Measurements from ENCODE around the gene RASA3.

DNA sequence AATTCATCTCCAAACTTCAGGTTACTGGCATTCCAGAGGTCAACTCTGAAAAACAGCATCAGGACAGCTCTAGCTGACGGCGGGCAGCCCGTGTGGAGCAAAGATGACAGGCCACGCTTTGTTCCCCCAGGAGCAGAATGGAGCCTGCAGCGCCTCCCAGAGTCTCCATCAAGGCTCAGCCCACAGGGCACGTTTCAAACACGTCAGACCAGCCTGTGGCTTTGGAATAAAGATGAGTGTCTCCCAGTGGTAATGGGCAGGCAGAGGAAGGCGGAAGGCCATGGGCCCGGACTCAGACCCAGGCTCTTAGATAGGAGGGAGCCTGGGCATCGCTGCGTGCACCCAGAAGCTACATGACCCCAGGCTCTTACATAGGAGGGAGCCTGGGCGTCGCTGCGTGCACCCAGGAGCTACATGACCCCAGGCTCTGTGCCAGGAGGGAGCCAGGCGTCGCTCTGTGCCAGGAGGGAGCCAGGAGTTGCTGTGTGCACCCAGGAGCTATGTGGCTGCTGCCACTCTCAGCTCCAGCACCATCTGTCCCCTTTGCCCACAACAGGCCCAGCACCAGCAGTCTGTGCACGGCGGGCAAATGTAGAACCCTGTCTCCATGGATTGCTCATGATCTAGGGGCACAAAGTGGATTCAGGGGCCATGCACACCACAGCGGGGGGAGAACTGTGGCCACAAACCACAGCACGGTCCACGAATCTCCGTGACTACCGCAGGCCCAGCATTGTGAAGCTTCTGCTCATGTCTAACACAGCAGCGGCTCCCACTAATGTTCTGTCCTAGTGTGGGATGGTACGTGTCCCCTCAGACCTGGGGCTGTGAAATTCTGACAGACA is 110.7 kb downstream of the RASA3 start:
- TF ChIP-seq, protein P1, sequence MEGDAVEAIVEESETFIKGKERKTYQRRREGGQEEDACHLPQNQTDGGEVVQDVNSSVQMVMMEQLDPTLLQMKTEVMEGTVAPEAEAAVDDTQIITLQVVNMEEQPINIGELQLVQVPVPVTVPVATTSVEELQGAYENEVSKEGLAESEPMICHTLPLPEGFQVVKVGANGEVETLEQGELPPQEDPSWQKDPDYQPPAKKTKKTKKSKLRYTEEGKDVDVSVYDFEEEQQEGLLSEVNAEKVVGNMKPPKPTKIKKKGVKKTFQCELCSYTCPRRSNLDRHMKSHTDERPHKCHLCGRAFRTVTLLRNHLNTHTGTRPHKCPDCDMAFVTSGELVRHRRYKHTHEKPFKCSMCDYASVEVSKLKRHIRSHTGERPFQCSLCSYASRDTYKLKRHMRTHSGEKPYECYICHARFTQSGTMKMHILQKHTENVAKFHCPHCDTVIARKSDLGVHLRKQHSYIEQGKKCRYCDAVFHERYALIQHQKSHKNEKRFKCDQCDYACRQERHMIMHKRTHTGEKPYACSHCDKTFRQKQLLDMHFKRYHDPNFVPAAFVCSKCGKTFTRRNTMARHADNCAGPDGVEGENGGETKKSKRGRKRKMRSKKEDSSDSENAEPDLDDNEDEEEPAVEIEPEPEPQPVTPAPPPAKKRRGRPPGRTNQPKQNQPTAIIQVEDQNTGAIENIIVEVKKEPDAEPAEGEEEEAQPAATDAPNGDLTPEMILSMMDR (IDR thresholded peaks at IDR 0.05; ENCODE audit: poor library complexity, severe bottlenecking) = no peak
- TF ChIP-seq EP300 (conservative IDR thresholded peaks at IDR 0.05; ENCODE audit: poor library complexity, severe bottlenecking) = no peak
- TF ChIP-seq POLR2AphosphoS5 (IDR thresholded peaks at IDR 0.05) = no peak
- TF ChIP-seq EZH2 (IDR thresholded peaks at IDR 0.05; ENCODE audit: borderline replicate concordance, insufficient read depth, low read length, poor library complexity, severe bottlenecking) = no peak
- TF ChIP-seq RAD21 (conservative IDR thresholded peaks at IDR 0.05) = no peak
